PC-3 (cell line): Measurements from ENCODE around the gene CLTCL1.

Experiments
- EZH2 ChIP-seq: fragments of 300-600 bp; sonication (generic); IDR thresholded peaks from one replicate; pipeline ENCODE4 v1.6.1; 2017; ENCODE audit warnings: antibody characterized with exemption, mild to moderate bottlenecking, low read length; ENCODE audit not compliant: unreplicated experiment
- TF ChIP-seq, protein P1 (sequence below): fragments of 300-600 bp; sonication (generic); conservative IDR thresholded peaks from 2 replicates; pipeline ENCODE4 v1.5.1; 2017; ENCODE audit warnings: antibody characterized with exemption, low read depth, mild to moderate bottlenecking, low read length

DNA sequence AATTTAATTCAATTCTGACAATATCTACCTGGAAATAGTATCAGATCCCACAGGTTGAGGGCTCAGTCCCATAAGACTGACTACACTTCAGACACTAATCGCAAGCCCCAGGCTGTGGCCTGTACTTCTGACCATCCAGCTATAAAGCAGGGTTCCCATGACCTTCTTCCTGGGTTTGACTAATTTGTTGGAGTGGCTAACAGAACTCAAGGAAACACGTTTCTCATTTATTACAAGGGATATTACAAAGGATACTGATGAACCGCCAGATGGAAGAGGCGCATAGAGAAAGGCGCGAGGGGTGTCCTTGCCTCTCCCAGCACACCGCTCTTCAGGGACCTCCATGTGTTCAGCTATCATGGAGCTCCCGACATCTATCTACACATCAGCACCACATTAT, 13.7 kb downstream of the CLTCL1 start:
- no peak for TF ChIP-seq EZH2
- TF ChIP-seq, protein P1, sequence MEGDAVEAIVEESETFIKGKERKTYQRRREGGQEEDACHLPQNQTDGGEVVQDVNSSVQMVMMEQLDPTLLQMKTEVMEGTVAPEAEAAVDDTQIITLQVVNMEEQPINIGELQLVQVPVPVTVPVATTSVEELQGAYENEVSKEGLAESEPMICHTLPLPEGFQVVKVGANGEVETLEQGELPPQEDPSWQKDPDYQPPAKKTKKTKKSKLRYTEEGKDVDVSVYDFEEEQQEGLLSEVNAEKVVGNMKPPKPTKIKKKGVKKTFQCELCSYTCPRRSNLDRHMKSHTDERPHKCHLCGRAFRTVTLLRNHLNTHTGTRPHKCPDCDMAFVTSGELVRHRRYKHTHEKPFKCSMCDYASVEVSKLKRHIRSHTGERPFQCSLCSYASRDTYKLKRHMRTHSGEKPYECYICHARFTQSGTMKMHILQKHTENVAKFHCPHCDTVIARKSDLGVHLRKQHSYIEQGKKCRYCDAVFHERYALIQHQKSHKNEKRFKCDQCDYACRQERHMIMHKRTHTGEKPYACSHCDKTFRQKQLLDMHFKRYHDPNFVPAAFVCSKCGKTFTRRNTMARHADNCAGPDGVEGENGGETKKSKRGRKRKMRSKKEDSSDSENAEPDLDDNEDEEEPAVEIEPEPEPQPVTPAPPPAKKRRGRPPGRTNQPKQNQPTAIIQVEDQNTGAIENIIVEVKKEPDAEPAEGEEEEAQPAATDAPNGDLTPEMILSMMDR, result no peak
